K562 (cell line): ENCODE data around the gene TMTC2. TPM values are rescaled to one million over a fixed set of nuclear protein-coding genes. Genes with fewer than 3 reads are reported as not detected.

Source experiments
- ATAC-seq: fragments of 200-7000 bp; cut with Tn5 transposase; 3 replicates; pipeline ENCODE4 v1.9.1; 2020; ENCODE audit warnings: moderate library complexity
- BruUV-seq: library from RNA; stranded (reverse); fragments of 400-500 nt; replicated peaks from 2 replicates; lab custom pipeline; 2021; lab: Mats Ljungman, UMichigan
- CTCF ChIA-PET: fragments of 300-600 bp; formaldehyde crosslinking; extraction: SDS; loops from one replicate; lab custom pipeline; 2021; ENCODE audit warnings: low intra/inter-chr PET ratio; lab: Yijun Ruan, JAX
- POLR2A ChIA-PET: fragments of 300-600, 350-650 bp; sonication (Branson Sonifier 250); formaldehyde crosslinking; extraction: SDS; loops from one replicate; lab custom pipeline; 2021; ENCODE audit warnings: antibody characterized with exemption, inconsistent platforms; lab: Yijun Ruan, JAX
- DNase-seq, 4 experiments: peaks; one replicate each; pipeline versions ENCODE4 v3.0.0 to v3.0.0-alpha.2; 2011 to 2018; ENCODE audit warnings: low spot score in 3 of 4, mixed read lengths in 3 of 4; ENCODE audit errors: extremely low read depth in 1 of 4
- FAIRE-seq: peaks from 2 replicates; lab custom pipeline; 2011; peaks lifted over from hg19 to GRCh38; lab: Jason Lieb, UNC
- H2AFZ ChIP-seq: 2 replicates; pipeline ENCODE4 v1.6.0; 2011; ENCODE audit warnings: low read depth, low read length, control low read depth, inconsistent platforms
- H3K27ac ChIP-seq: fragments of 200-600 bp; 3 replicates; pipeline ENCODE4 v1.8.0; 2011; ENCODE audit warnings: low read depth, mild to moderate bottlenecking, control low read depth, inconsistent platforms, low read length, moderate library complexity, mixed read lengths; ENCODE audit errors: extremely low read depth
- H3K27me3 ChIP-seq, 2 experiments: fragments of 300-600 bp in 1 of 2; 2 replicates in 1 of 2; 3 replicates in 1 of 2; pipeline versions ENCODE4 v1.6.0 to v1.8.0; 2011; ENCODE audit warnings: inconsistent platforms in 2 of 2, low read length in 2 of 2, mild to moderate bottlenecking in 1 of 2, mixed read lengths in 1 of 2, moderate library complexity in 1 of 2; ENCODE audit not compliant: control insufficient read depth in 2 of 2, insufficient read depth in 2 of 2
- H3K36me3 ChIP-seq: fragments of 300-600 bp; 3 replicates; pipeline ENCODE4 v1.8.0; 2011; ENCODE audit warnings: mild to moderate bottlenecking, low read length, inconsistent platforms; ENCODE audit not compliant: control insufficient read depth, insufficient read depth
- H3K4me1 ChIP-seq, 2 experiments: fragments of 200-600 bp in 1 of 2; replicated peaks in 1 of 2; 2 replicates in 1 of 2; 3 replicates in 1 of 2; pipeline versions ENCODE4 v1.5.1 to v1.8.0; 2011; ENCODE audit warnings: inconsistent platforms in 2 of 2, low read length in 2 of 2, mild to moderate bottlenecking in 1 of 2, mixed read lengths in 1 of 2, moderate library complexity in 1 of 2; ENCODE audit not compliant: control insufficient read depth in 2 of 2, insufficient read depth in 2 of 2
- H3K4me2 ChIP-seq: 2 replicates; pipeline ENCODE4 v1.6.1; 2011; ENCODE audit warnings: low read length, control low read depth, inconsistent platforms, mixed read lengths; ENCODE audit not compliant: insufficient read depth
- H3K4me3 ChIP-seq: fragments of 200-600 bp; sonication (generic), shearing (Covaris generic); 2 replicates; pipeline ENCODE4 v1.5.1; 2016; ENCODE audit warnings: control low read depth, inconsistent platforms
- H3K79me2 ChIP-seq: fragments of 200-600 bp; 3 replicates; pipeline ENCODE4 v1.8.0; 2011; ENCODE audit warnings: low read length, inconsistent platforms; ENCODE audit not compliant: control insufficient read depth, insufficient read depth
- H3K9ac ChIP-seq, 2 experiments: 2 replicates each; pipeline versions ENCODE4 v1.6.0 to v1.6.1; 2011; ENCODE audit warnings: low read depth in 2 of 2, low read length in 2 of 2, control low read depth in 1 of 2, inconsistent platforms in 1 of 2, mild to moderate bottlenecking in 1 of 2, mixed read lengths in 1 of 2; ENCODE audit not compliant: insufficient read depth in 1 of 2
- H3K9me1 ChIP-seq: one replicate; pipeline ENCODE4 v1.6.0; 2011; ENCODE audit warnings: inconsistent platforms, mild to moderate bottlenecking, low read length, moderate library complexity; ENCODE audit not compliant: control insufficient read depth, insufficient read depth
- H3K9me3 ChIP-seq: replicated peaks from 2 replicates; pipeline ENCODE4 v1.5.1; 2011; ENCODE audit warnings: low read depth, low read length, inconsistent platforms; ENCODE audit not compliant: control insufficient read depth, insufficient read depth
- H4K20me1 ChIP-seq: replicated peaks from 2 replicates; pipeline ENCODE4 v1.6.1; 2011; ENCODE audit warnings: low read length, inconsistent platforms, mixed read lengths; ENCODE audit not compliant: control insufficient read depth, insufficient read depth
- LCOR ChIP-seq: sonication (generic); formaldehyde crosslinking; IDR thresholded peaks from 2 replicates; pipeline ENCODE4 v1.8.0; 2022; ENCODE audit warnings: mild to moderate bottlenecking, missing genetic modification reagents
- MECOM ChIP-seq: fragments of 250-450 bp; sonication (Bioruptor Pico); IDR thresholded peaks from 2 replicates; pipeline ENCODE4 v1.8.0; 2022; ENCODE audit warnings: inconsistent platforms
- PCBP1 ChIP-seq: fragments of 200-400 bp; formaldehyde crosslinking; IDR thresholded peaks from 2 replicates; pipeline ENCODE4 v1.6.1; 2018; ENCODE audit warnings: mild to moderate bottlenecking, low read depth, low read length; ENCODE audit not compliant: poor library complexity, severe bottlenecking
- PTRF ChIP-seq: fragments of 450-650 bp; IDR thresholded peaks from 2 replicates; pipeline ENCODE4 v1.6.1; 2016; ENCODE audit warnings: mild to moderate bottlenecking, missing genetic modification characterization, missing compliant biosample characterization
- SAFB2 ChIP-seq: fragments of 200-400 bp; formaldehyde crosslinking; IDR thresholded peaks from 2 replicates; pipeline ENCODE4 v1.6.1; 2018; ENCODE audit warnings: borderline replicate concordance, low read length, low read depth, moderate library complexity; ENCODE audit not compliant: severe bottlenecking
- ZNF3 ChIP-seq: fragments of 250-450 bp; sonication (Bioruptor Pico); IDR thresholded peaks from 2 replicates; pipeline ENCODE4 v1.5.0; 2021; ENCODE audit warnings: mild to moderate bottlenecking, moderate library complexity
- ZNF41 ChIP-seq: fragments of 250-450 bp; sonication (Bioruptor Pico); conservative IDR thresholded peaks from 2 replicates; pipeline ENCODE4 v1.4.0; 2020; ENCODE audit warnings: mild to moderate bottlenecking
- in situ Hi-C: fragments of 300-500 bp; cut with MboI; formaldehyde crosslinking; loops from 4 replicates; pipeline ENCODE4 v1.15.0; 2018; ENCODE audit warnings: inconsistent platforms, mixed read lengths
- intact Hi-C: fragments of 100-400 bp; cut with micrococcal nuclease; formaldehyde crosslinking; loops from 2 replicates; pipeline ENCODE4 v1.14.2; 2022
- polyA plus RNA-seq, 8 experiments: library from polyadenylated mRNA; depleted of rRNA in 4 of 8; stranded (reverse) in 5 of 8; unstranded in 3 of 8; fragments of >200 nt; fragmentation: Nextera tagmentation in 2 of 8; fragmentation: Illumina TruSeq in 1 of 8; extraction: Ambion mirVana in 2 of 8; extraction: Trizol in 1 of 8; gene quantifications; 2 replicates each; pipeline versions ENCODE4 v1.2.1 to v1.2.3, GENCODE V29; 2011 to 2014; ENCODE audit warnings: inconsistent platforms in 1 of 8, missing spikeins in 1 of 8
- total RNA-seq, 7 experiments: library from RNA; depleted of rRNA in 6 of 7; stranded (reverse); fragments of >200 nt in 6 of 7; fragmentation: Illumina TruSeq in 2 of 7; extraction: Trizol in 2 of 7; gene quantifications; 2 replicates each; pipeline versions ENCODE4 v1.2.1 to v1.2.3, GENCODE V29; 2011 to 2021; ENCODE audit warnings: low replicate concordance in 1 of 7
- TF ChIP-seq, protein P1 (sequence below): sonication (generic); formaldehyde crosslinking; IDR thresholded peaks from 2 replicates; pipeline ENCODE4 v1.8.1; 2023; ENCODE audit warnings: mild to moderate bottlenecking, missing genetic modification reagents, moderate library complexity
- TF ChIP-seq, protein P2 (sequence below), 2 experiments: fragments of 450-650 bp in 1 of 2; sonication (generic) in 1 of 2; formaldehyde crosslinking in 1 of 2; IDR thresholded peaks; 2 replicates each; pipeline versions ENCODE4 v1.7.1 to v1.9.0; 2016 to 2022; ENCODE audit warnings: inconsistent platforms in 1 of 2, mild to moderate bottlenecking in 1 of 2, missing genetic modification reagents in 1 of 2
- TF ChIP-seq, protein P3 (sequence below), 2 experiments: fragments of 200-800 bp in 1 of 2; sonication (Bioruptor generic) in 1 of 2; sonication (generic) in 1 of 2; formaldehyde crosslinking in 1 of 2; IDR thresholded peaks in 1 of 2; conservative IDR thresholded peaks in 1 of 2; 2 replicates each; pipeline versions ENCODE4 v1.5.0 to v1.6.1; 2016 to 2020; ENCODE audit warnings: missing compliant biosample characterization in 1 of 2, missing genetic modification characterization in 1 of 2, missing genetic modification reagents in 1 of 2

Gene TMTC2
- total and polyA plus RNA-seq, 9 of the 15 experiments (the other 6 are each of a cell fraction or from before 2014, with no cell fraction given) = 0.29 to 1.1 (median 0.55) TPM

DNA sequence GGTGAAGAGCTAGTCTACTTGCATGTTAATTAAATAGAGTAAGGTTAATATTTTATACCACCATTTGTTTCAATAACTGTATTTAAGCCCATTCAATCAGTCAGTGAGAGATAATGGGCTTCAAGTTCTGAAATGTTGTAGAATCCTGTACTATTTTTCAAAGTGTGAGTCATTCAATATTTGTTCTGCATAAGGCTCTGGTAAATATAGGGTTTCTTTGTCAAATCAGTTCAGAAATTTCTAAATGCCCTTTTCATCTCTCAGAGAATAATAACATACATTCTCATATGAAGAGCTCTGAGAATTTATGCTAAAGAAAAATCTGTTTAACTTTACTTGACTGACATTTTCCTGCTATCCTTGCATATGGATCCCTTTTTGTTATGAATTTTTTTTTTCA is 493.3 kb downstream of the TMTC2 start:
- Histone ChIP-seq H3K4me1 (peaks cover 0 to 1% of the 10 kb centered on the region in 2 experiments; a peak in 3 of 5 replicates), H3K27me3 (no peaks in the 10 kb centered on the region), H3K27ac (no peak overlapping the region), H3K79me2 (no peaks in the 10 kb centered on the region), H2AFZ (peak overlapping the region; percentile 52; the same call in 1 of the 2 replicates), H3K9me1 (no peaks in the 10 kb centered on the region), H3K9ac (no peak overlapping the region), H3K9me3 (no peaks in the 10 kb centered on the region; the same call in 1 of the 2 replicates), H3K4me2 (no peak overlapping the region), H4K20me1 (no peaks in the 10 kb centered on the region), H3K4me3 (no peak overlapping the region), H3K36me3 (no peaks in the 10 kb centered on the region)
- ChIA-PET CTCF (no interaction called here), POLR2A (interaction anchor here (0.9 kb wide), 2 partner anchors 9 to 11 kb away, joined by 3 read pairs; no protein-coding TSS in a partner anchor)
- intact Hi-C loops = loop anchor here (10.0 kb wide), 1 partner anchor 165 kb away; no protein-coding TSS in a partner anchor
- no peak for FAIRE-seq
- in situ Hi-C loops = no loop called here
- no TSS peak for BruUV-seq
- DNase-seq = no peak
- ATAC-seq = no peak
- TF ChIP-seq ZNF41 (CRISPR knock-in tag) = no peak
- TF ChIP-seq SAFB2 = no peak
- TF ChIP-seq PTRF = no peak
- no peak for TF ChIP-seq ZNF3
- TF ChIP-seq, protein P1, sequence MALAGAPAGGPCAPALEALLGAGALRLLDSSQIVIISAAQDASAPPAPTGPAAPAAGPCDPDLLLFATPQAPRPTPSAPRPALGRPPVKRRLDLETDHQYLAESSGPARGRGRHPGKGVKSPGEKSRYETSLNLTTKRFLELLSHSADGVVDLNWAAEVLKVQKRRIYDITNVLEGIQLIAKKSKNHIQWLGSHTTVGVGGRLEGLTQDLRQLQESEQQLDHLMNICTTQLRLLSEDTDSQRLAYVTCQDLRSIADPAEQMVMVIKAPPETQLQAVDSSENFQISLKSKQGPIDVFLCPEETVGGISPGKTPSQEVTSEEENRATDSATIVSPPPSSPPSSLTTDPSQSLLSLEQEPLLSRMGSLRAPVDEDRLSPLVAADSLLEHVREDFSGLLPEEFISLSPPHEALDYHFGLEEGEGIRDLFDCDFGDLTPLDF (CRISPR knock-in tag) = no peak
- TF ChIP-seq, protein P2, sequence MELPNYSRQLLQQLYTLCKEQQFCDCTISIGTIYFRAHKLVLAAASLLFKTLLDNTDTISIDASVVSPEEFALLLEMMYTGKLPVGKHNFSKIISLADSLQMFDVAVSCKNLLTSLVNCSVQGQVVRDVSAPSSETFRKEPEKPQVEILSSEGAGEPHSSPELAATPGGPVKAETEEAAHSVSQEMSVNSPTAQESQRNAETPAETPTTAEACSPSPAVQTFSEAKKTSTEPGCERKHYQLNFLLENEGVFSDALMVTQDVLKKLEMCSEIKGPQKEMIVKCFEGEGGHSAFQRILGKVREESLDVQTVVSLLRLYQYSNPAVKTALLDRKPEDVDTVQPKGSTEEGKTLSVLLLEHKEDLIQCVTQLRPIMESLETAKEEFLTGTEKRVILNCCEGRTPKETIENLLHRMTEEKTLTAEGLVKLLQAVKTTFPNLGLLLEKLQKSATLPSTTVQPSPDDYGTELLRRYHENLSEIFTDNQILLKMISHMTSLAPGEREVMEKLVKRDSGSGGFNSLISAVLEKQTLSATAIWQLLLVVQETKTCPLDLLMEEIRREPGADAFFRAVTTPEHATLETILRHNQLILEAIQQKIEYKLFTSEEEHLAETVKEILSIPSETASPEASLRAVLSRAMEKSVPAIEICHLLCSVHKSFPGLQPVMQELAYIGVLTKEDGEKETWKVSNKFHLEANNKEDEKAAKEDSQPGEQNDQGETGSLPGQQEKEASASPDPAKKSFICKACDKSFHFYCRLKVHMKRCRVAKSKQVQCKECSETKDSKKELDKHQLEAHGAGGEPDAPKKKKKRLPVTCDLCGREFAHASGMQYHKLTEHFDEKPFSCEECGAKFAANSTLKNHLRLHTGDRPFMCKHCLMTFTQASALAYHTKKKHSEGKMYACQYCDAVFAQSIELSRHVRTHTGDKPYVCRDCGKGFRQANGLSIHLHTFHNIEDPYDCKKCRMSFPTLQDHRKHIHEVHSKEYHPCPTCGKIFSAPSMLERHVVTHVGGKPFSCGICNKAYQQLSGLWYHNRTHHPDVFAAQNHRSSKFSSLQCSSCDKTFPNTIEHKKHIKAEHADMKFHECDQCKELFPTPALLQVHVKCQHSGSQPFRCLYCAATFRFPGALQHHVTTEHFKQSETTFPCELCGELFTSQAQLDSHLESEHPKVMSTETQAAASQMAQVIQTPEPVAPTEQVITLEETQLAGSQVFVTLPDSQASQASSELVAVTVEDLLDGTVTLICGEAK (IDR thresholded peaks at IDR 0.05) = no peak
- TF ChIP-seq, protein P2 (CRISPR knock-in tag; IDR thresholded peaks at IDR 0.05) = no peak
- TF ChIP-seq MECOM = no peak
- TF ChIP-seq LCOR (CRISPR knock-in tag) = no peak
- TF ChIP-seq, protein P3, sequence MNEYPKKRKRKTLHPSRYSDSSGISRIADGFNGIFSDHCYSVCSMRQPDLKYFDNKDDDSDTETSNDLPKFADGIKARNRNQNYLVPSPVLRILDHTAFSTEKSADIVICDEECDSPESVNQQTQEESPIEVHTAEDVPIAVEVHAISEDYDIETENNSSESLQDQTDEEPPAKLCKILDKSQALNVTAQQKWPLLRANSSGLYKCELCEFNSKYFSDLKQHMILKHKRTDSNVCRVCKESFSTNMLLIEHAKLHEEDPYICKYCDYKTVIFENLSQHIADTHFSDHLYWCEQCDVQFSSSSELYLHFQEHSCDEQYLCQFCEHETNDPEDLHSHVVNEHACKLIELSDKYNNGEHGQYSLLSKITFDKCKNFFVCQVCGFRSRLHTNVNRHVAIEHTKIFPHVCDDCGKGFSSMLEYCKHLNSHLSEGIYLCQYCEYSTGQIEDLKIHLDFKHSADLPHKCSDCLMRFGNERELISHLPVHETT (CRISPR knock-in tag; conservative IDR thresholded peaks at IDR 0.05 in 1 of 2, IDR thresholded peaks at IDR 0.05 in 1 of 2) = no peak
- no peak for TF ChIP-seq PCBP1
